Measurements from ENCODE around the gene NUAK1. TPM values are rescaled to one million over a fixed set of nuclear protein-coding genes. Genes with fewer than 3 reads are reported as not detected.

Gene NUAK1
- total and polyA plus RNA-seq, 2 donors from 2014 or later, result 2.9 to 28.8 TPM

GRCh38 chr12:106049105-106049504, 89.6 kb downstream of the NUAK1 start:
- no peak overlapping the region for H3K9ac ChIP-seq (ENCODE audit: low read length in 3 of 3)
- no peak for TF ChIP-seq CTCF (IDR thresholded peaks at IDR 0.05; ENCODE audit: borderline replicate concordance, extremely low read depth, insufficient read depth)
- peaks cover 0 to 3% (median 0%) of the 10 kb centered on the region in 3 donors for H3K4me1 ChIP-seq (ENCODE audit: control insufficient read depth in 2 of 3, insufficient read depth in 2 of 3, low read depth in 1 of 3, low read length in 3 of 3)
- H3K9me3 ChIP-seq (ENCODE audit: control insufficient read depth in 2 of 3, insufficient read depth in 1 of 3, low read length in 3 of 3), result no peaks in the 10 kb centered on the region
- H3K27me3 ChIP-seq (ENCODE audit: control insufficient read depth, insufficient read depth, low read length), result no peaks in the 10 kb centered on the region
- H3K27ac ChIP-seq (ENCODE audit: low read depth in 2 of 2, low read length in 2 of 2), result no peak overlapping the region
- FAIRE-seq (no peak), DNase-seq (no peak)
- H3K4me3 ChIP-seq (ENCODE audit: low read length in 3 of 3), result no peak overlapping the region
- H3K36me3 ChIP-seq (ENCODE audit: control insufficient read depth in 2 of 3, insufficient read depth in 3 of 3, low read length in 3 of 3), result no peaks in the 10 kb centered on the region
- intact Hi-C loops (cut with DNase I), result no loop called here

GRCh38 chr12:106048676-106049075, 90.1 kb downstream of the NUAK1 start:
- Histone ChIP-seq H3K4me3 (ENCODE audit: low read length in 3 of 3) (no peak overlapping the region), H3K36me3 (ENCODE audit: control insufficient read depth in 2 of 3, insufficient read depth in 3 of 3, low read length in 3 of 3) (no peaks in the 10 kb centered on the region), H3K9me3 (ENCODE audit: control insufficient read depth in 2 of 3, insufficient read depth in 1 of 3, low read length in 3 of 3) (no peaks in the 10 kb centered on the region), H3K4me1 (ENCODE audit: control insufficient read depth in 2 of 3, insufficient read depth in 2 of 3, low read depth in 1 of 3, low read length in 3 of 3) (peaks cover 0 to 3% (median 0%) of the 10 kb centered on the region in 3 donors), H3K9ac (ENCODE audit: low read length in 3 of 3) (no peak overlapping the region), H3K27me3 (ENCODE audit: control insufficient read depth, insufficient read depth, low read length) (no peaks in the 10 kb centered on the region), H3K27ac (ENCODE audit: low read depth in 2 of 2, low read length in 2 of 2) (no peak overlapping the region)
- DNase-seq (no peak), FAIRE-seq (no peak)
- intact Hi-C loops (cut with DNase I), result no loop called here
- no peak for TF ChIP-seq CTCF (IDR thresholded peaks at IDR 0.05; ENCODE audit: borderline replicate concordance, extremely low read depth, insufficient read depth)

GRCh38 chr12:106048016-106048415, 90.7 kb downstream of the NUAK1 start:
- no peak overlapping the region for H3K4me3 ChIP-seq (ENCODE audit: low read length in 3 of 3)
- H3K36me3 ChIP-seq (ENCODE audit: control insufficient read depth in 2 of 3, insufficient read depth in 3 of 3, low read length in 3 of 3), result no peaks in the 10 kb centered on the region
- TF ChIP-seq CTCF (IDR thresholded peaks at IDR 0.05; ENCODE audit: borderline replicate concordance, extremely low read depth, insufficient read depth), result no peak
- H3K9ac ChIP-seq (ENCODE audit: low read length in 3 of 3), result no peak overlapping the region
- intact Hi-C loops (cut with DNase I), result no loop called here
- no peaks in the 10 kb centered on the region for H3K27me3 ChIP-seq (ENCODE audit: control insufficient read depth, insufficient read depth, low read length)
- peaks cover 0 to 3% (median 0%) of the 10 kb centered on the region in 3 donors for H3K4me1 ChIP-seq (ENCODE audit: control insufficient read depth in 2 of 3, insufficient read depth in 2 of 3, low read depth in 1 of 3, low read length in 3 of 3)
- no peak for DNase-seq
- FAIRE-seq, result no peak
- no peaks in the 10 kb centered on the region for H3K9me3 ChIP-seq (ENCODE audit: control insufficient read depth in 2 of 3, insufficient read depth in 1 of 3, low read length in 3 of 3)
- no peak overlapping the region for H3K27ac ChIP-seq (ENCODE audit: low read depth in 2 of 2, low read length in 2 of 2)

- FAIRE-seq (no peak), DNase-seq (no peak)
- H3K9ac ChIP-seq (ENCODE audit: low read length in 3 of 3), result no peak overlapping the region
- TF ChIP-seq CTCF (IDR thresholded peaks at IDR 0.05; ENCODE audit: borderline replicate concordance, extremely low read depth, insufficient read depth), result no peak
- H3K4me1 ChIP-seq (ENCODE audit: control insufficient read depth in 2 of 3, insufficient read depth in 2 of 3, low read depth in 1 of 3, low read length in 3 of 3), result no peaks in the 10 kb centered on the region
- no peak overlapping the region for H3K27ac ChIP-seq (ENCODE audit: low read depth in 2 of 2, low read length in 2 of 2)
- no peaks in the 10 kb centered on the region for H3K36me3 ChIP-seq (ENCODE audit: control insufficient read depth in 2 of 3, insufficient read depth in 3 of 3, low read length in 3 of 3)
- no peak overlapping the region for H3K4me3 ChIP-seq (ENCODE audit: low read length in 3 of 3)
- intact Hi-C loops (cut with DNase I), result no loop called here
- H3K9me3 ChIP-seq (ENCODE audit: control insufficient read depth in 2 of 3, insufficient read depth in 1 of 3, low read length in 3 of 3), result no peaks in the 10 kb centered on the region
- H3K27me3 ChIP-seq (ENCODE audit: control insufficient read depth, insufficient read depth, low read length), result no peaks in the 10 kb centered on the region
Measured at GRCh38 chr12:106046947-106047346, 91.8 kb downstream of the NUAK1 start.
